SK-N-SH (cell line): ENCODE measurements around the gene ZC3H15.

Source experiments
- EP300 ChIP-seq, 2 experiments: IDR thresholded peaks; 2 replicates each; pipeline versions ENCODE4 v1.4.0 to v1.6.1; 2012; ENCODE audit warnings: borderline replicate concordance in 1 of 2, low read depth in 1 of 2, low read length in 1 of 2
- EZH2phosphoT487 ChIP-seq: fragments of 200-600 bp; sonication (generic); IDR thresholded peaks from 2 replicates; pipeline ENCODE4 v1.6.1; 2017; ENCODE audit warnings: low read depth, mixed run types, mild to moderate bottlenecking, antibody characterized with exemption, moderate library complexity, borderline replicate concordance
- GABPA ChIP-seq: IDR thresholded peaks from 2 replicates; pipeline ENCODE4 v1.4.0; 2012; ENCODE audit warnings: low read depth, mild to moderate bottlenecking
- JUND ChIP-seq: IDR thresholded peaks from 2 replicates; pipeline ENCODE4 v1.4.0; 2012
- POLR2AphosphoS5 ChIP-seq: IDR thresholded peaks from 2 replicates; pipeline ENCODE4 v1.6.1; 2012; ENCODE audit warnings: low read depth, low read length
- SMC3 ChIP-seq: IDR thresholded peaks from 2 replicates; pipeline ENCODE4 v1.6.1; 2012; ENCODE audit warnings: low read depth, low read length, improper control_type of control experiment
- YY1 ChIP-seq: IDR thresholded peaks from 2 replicates; pipeline ENCODE4 v1.4.0; 2012; ENCODE audit warnings: low read depth, mild to moderate bottlenecking
- TF ChIP-seq, protein P1 (sequence below): fragments of 200-600 bp; sonication (generic); IDR thresholded peaks from 2 replicates; pipeline ENCODE4 v1.6.1; 2017; ENCODE audit warnings: antibody characterized with exemption, mild to moderate bottlenecking, moderate library complexity
- TF ChIP-seq, protein P2 (sequence below): IDR thresholded peaks from 2 replicates; pipeline ENCODE4 v1.6.1; 2012; ENCODE audit warnings: mild to moderate bottlenecking, low read depth, low read length, moderate library complexity

DNA sequence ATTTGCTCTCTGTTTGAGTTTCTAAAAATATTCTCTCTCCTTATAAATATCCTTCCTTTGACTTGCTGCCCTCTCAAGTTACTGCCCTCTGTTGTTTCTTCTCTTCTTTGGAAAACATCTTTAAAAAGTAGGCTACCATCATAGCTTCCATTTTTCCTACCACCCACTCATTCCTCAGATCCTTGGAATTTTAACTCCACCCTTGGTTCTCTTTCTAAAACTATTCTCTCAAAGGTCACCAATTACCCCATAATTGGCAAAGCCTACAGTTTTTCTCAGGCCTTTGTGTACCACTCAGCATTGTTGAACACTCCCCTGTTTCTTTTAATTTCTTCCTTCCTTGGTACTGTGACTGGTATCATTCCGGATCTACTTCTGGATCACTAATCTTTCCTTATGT is 60.8 kb downstream of the ZC3H15 start:
- TF ChIP-seq POLR2AphosphoS5: no peak
- TF ChIP-seq, protein P1, sequence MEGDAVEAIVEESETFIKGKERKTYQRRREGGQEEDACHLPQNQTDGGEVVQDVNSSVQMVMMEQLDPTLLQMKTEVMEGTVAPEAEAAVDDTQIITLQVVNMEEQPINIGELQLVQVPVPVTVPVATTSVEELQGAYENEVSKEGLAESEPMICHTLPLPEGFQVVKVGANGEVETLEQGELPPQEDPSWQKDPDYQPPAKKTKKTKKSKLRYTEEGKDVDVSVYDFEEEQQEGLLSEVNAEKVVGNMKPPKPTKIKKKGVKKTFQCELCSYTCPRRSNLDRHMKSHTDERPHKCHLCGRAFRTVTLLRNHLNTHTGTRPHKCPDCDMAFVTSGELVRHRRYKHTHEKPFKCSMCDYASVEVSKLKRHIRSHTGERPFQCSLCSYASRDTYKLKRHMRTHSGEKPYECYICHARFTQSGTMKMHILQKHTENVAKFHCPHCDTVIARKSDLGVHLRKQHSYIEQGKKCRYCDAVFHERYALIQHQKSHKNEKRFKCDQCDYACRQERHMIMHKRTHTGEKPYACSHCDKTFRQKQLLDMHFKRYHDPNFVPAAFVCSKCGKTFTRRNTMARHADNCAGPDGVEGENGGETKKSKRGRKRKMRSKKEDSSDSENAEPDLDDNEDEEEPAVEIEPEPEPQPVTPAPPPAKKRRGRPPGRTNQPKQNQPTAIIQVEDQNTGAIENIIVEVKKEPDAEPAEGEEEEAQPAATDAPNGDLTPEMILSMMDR: no peak
- no peak for TF ChIP-seq EP300 (IDR thresholded peaks at IDR 0.05; ENCODE audit: borderline replicate concordance in 1 of 2, low read depth in 1 of 2, low read length in 1 of 2)
- TF ChIP-seq SMC3: no peak
- TF ChIP-seq YY1: no peak
- TF ChIP-seq GABPA: no peak
- TF ChIP-seq, protein P2, sequence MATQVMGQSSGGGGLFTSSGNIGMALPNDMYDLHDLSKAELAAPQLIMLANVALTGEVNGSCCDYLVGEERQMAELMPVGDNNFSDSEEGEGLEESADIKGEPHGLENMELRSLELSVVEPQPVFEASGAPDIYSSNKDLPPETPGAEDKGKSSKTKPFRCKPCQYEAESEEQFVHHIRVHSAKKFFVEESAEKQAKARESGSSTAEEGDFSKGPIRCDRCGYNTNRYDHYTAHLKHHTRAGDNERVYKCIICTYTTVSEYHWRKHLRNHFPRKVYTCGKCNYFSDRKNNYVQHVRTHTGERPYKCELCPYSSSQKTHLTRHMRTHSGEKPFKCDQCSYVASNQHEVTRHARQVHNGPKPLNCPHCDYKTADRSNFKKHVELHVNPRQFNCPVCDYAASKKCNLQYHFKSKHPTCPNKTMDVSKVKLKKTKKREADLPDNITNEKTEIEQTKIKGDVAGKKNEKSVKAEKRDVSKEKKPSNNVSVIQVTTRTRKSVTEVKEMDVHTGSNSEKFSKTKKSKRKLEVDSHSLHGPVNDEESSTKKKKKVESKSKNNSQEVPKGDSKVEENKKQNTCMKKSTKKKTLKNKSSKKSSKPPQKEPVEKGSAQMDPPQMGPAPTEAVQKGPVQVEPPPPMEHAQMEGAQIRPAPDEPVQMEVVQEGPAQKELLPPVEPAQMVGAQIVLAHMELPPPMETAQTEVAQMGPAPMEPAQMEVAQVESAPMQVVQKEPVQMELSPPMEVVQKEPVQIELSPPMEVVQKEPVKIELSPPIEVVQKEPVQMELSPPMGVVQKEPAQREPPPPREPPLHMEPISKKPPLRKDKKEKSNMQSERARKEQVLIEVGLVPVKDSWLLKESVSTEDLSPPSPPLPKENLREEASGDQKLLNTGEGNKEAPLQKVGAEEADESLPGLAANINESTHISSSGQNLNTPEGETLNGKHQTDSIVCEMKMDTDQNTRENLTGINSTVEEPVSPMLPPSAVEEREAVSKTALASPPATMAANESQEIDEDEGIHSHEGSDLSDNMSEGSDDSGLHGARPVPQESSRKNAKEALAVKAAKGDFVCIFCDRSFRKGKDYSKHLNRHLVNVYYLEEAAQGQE: no peak
- no peak for TF ChIP-seq EZH2phosphoT487
- no peak for TF ChIP-seq JUND
